Memory B cell (primary cell): ENCODE results near the gene TTLL10.

Experiments used
- ATAC-seq: fragments of 150-1000 bp; cut with Tn5 transposase; 2 replicates; pipeline ENCODE4 v1.10.0; 2021; ENCODE audit warnings: low read depth, mild to moderate bottlenecking, moderate library complexity
- DNase-seq, 2 donors: peaks; one replicate each; pipeline ENCODE4 v3.0.0; 2022; ENCODE audit warnings: low spot score in 2 of 2
- H3K27ac Mint-ChIP-seq: one replicate; pipeline ENCODE4 v1.8.0; 2022; ENCODE audit warnings: mild to moderate bottlenecking, moderate library complexity, mixed read lengths
- H3K27me3 Mint-ChIP-seq: one replicate; pipeline ENCODE4 v1.8.0; 2022; ENCODE audit warnings: mixed read lengths
- H3K36me3 Mint-ChIP-seq: one replicate; pipeline ENCODE4 v1.8.0; 2022; ENCODE audit warnings: mild to moderate bottlenecking, mixed read lengths
- H3K4me1 Mint-ChIP-seq: one replicate; pipeline ENCODE4 v1.8.0; 2022; ENCODE audit warnings: mixed read lengths
- H3K4me3 Mint-ChIP-seq: one replicate; pipeline ENCODE4 v1.8.0; 2022; ENCODE audit warnings: mild to moderate bottlenecking, moderate library complexity, mixed read lengths
- H3K9me3 Mint-ChIP-seq: one replicate; pipeline ENCODE4 v1.8.0; 2022; ENCODE audit warnings: mixed read lengths

TTLL10 gene

GRCh38 chr1:1235016-1235744 lies 61.5 kb downstream of the TTLL10 start:
- no peaks in the 10 kb centered on the region for H3K36me3 Mint-ChIP-seq
- H3K27ac Mint-ChIP-seq = no peak overlapping the region
- no peak overlapping the region for H3K4me3 Mint-ChIP-seq
- peaks cover 13% of the 10 kb centered on the region for H3K4me1 Mint-ChIP-seq
- peaks cover 6% of the 10 kb centered on the region for H3K27me3 Mint-ChIP-seq
- no peak for DNase-seq
- no peak for ATAC-seq
- H3K9me3 Mint-ChIP-seq = no peaks in the 10 kb centered on the region

- Mint-ChIP-seq H3K27me3 (peaks cover 8% of the 10 kb centered on the region), H3K4me3 (no peak overlapping the region), H3K27ac (no peak overlapping the region), H3K4me1 (peaks cover 10% of the 10 kb centered on the region), H3K36me3 (no peaks in the 10 kb centered on the region), H3K9me3 (no peaks in the 10 kb centered on the region)
- ATAC-seq (no peak), DNase-seq (no peak)
Observed at GRCh38 chr1:1236176-1236763, 62.6 kb downstream of the TTLL10 start.

- no peaks in the 10 kb centered on the region for H3K9me3 Mint-ChIP-seq
- ATAC-seq (no peak), DNase-seq (no peak)
- peaks cover 10% of the 10 kb centered on the region for H3K27me3 Mint-ChIP-seq
- H3K36me3 Mint-ChIP-seq = no peaks in the 10 kb centered on the region
- peak overlapping the region; percentile 27 for H3K4me3 Mint-ChIP-seq
- H3K4me1 Mint-ChIP-seq = peaks cover 10% of the 10 kb centered on the region
- H3K27ac Mint-ChIP-seq = no peak overlapping the region
Observed at GRCh38 chr1:1236945-1237873, 63.5 kb downstream of the TTLL10 start.

GRCh38 chr1:1237874-1238701 lies 64.4 kb downstream of the TTLL10 start:
- DNase-seq = no peak
- H3K9me3 Mint-ChIP-seq = no peaks in the 10 kb centered on the region
- H3K27ac Mint-ChIP-seq = no peak overlapping the region
- no peaks in the 10 kb centered on the region for H3K36me3 Mint-ChIP-seq
- H3K27me3 Mint-ChIP-seq = peaks cover 10% of the 10 kb centered on the region
- H3K4me1 Mint-ChIP-seq = peaks cover 10% of the 10 kb centered on the region
- peak overlapping the region; percentile 27 for H3K4me3 Mint-ChIP-seq
- peak; percentile 66 for ATAC-seq

GRCh38 chr1:1238702-1239178 lies 65.1 kb downstream of the TTLL10 start:
- H3K9me3 Mint-ChIP-seq = no peaks in the 10 kb centered on the region
- H3K36me3 Mint-ChIP-seq = no peaks in the 10 kb centered on the region
- H3K27me3 Mint-ChIP-seq = peaks cover 10% of the 10 kb centered on the region
- no peak overlapping the region for H3K4me3 Mint-ChIP-seq
- no peak for ATAC-seq
- H3K27ac Mint-ChIP-seq = no peak overlapping the region
- DNase-seq = no peak
- H3K4me1 Mint-ChIP-seq = peaks cover 7% of the 10 kb centered on the region

- Mint-ChIP-seq H3K27me3 (peaks cover 10% of the 10 kb centered on the region), H3K4me3 (no peak overlapping the region), H3K9me3 (no peaks in the 10 kb centered on the region), H3K4me1 (peaks cover 5% of the 10 kb centered on the region), H3K27ac (no peak overlapping the region), H3K36me3 (no peaks in the 10 kb centered on the region)
- ATAC-seq (no peak), DNase-seq (no peak)
Observed at GRCh38 chr1:1239227-1239613, 65.5 kb downstream of the TTLL10 start.

- Mint-ChIP-seq H3K4me1 (no peaks in the 10 kb centered on the region), H3K9me3 (no peaks in the 10 kb centered on the region), H3K27ac (no peak overlapping the region), H3K4me3 (no peak overlapping the region), H3K27me3 (peaks cover 10% of the 10 kb centered on the region), H3K36me3 (no peaks in the 10 kb centered on the region)
- no peak for DNase-seq
- no peak for ATAC-seq
Observed at GRCh38 chr1:1239614-1240347, 66.1 kb downstream of the TTLL10 start.

- no peaks in the 10 kb centered on the region for H3K36me3 Mint-ChIP-seq
- no peak overlapping the region for H3K4me3 Mint-ChIP-seq
- H3K9me3 Mint-ChIP-seq = no peaks in the 10 kb centered on the region
- no peak for ATAC-seq
- DNase-seq = no peak
- peaks cover 10% of the 10 kb centered on the region for H3K27me3 Mint-ChIP-seq
- H3K27ac Mint-ChIP-seq = no peak overlapping the region
- H3K4me1 Mint-ChIP-seq = no peaks in the 10 kb centered on the region
Observed at GRCh38 chr1:1240348-1240732, 66.7 kb downstream of the TTLL10 start.

GRCh38 chr1:1240822-1241587 lies 67.3 kb downstream of the TTLL10 start:
- no peaks in the 10 kb centered on the region for H3K36me3 Mint-ChIP-seq
- DNase-seq (no peak), ATAC-seq (no peak)
- H3K4me1 Mint-ChIP-seq = no peaks in the 10 kb centered on the region
- peaks cover 10% of the 10 kb centered on the region for H3K27me3 Mint-ChIP-seq
- no peak overlapping the region for H3K4me3 Mint-ChIP-seq
- H3K9me3 Mint-ChIP-seq = no peaks in the 10 kb centered on the region
- no peak overlapping the region for H3K27ac Mint-ChIP-seq

- ATAC-seq (no peak), DNase-seq (no peak)
- Mint-ChIP-seq H3K27me3 (peaks cover 10% of the 10 kb centered on the region), H3K4me1 (no peaks in the 10 kb centered on the region), H3K36me3 (no peaks in the 10 kb centered on the region), H3K9me3 (no peaks in the 10 kb centered on the region), H3K4me3 (no peak overlapping the region), H3K27ac (no peak overlapping the region)
Observed at GRCh38 chr1:1241588-1242219, 68.0 kb downstream of the TTLL10 start.

- H3K9me3 Mint-ChIP-seq = no peaks in the 10 kb centered on the region
- no peak for ATAC-seq
- no peaks in the 10 kb centered on the region for H3K36me3 Mint-ChIP-seq
- H3K27ac Mint-ChIP-seq = no peak overlapping the region
- no peaks in the 10 kb centered on the region for H3K4me1 Mint-ChIP-seq
- no peak for DNase-seq
- H3K27me3 Mint-ChIP-seq = peaks cover 10% of the 10 kb centered on the region
- H3K4me3 Mint-ChIP-seq = no peak overlapping the region
Observed at GRCh38 chr1:1242461-1243265, 69.0 kb downstream of the TTLL10 start.

GRCh38 chr1:1243266-1243660 lies 69.6 kb downstream of the TTLL10 start:
- Mint-ChIP-seq H3K27ac (no peak overlapping the region), H3K27me3 (peaks cover 8% of the 10 kb centered on the region), H3K36me3 (no peaks in the 10 kb centered on the region), H3K9me3 (no peaks in the 10 kb centered on the region), H3K4me1 (no peaks in the 10 kb centered on the region), H3K4me3 (no peak overlapping the region)
- DNase-seq (no peak), ATAC-seq (no peak)
